GM12801 (cell line): ENCODE data around the gene DRD4.

Experiments
- CTCF ChIP-seq: IDR thresholded peaks from one replicate; pipeline ENCODE4 v1.5.1; 2011; ENCODE audit warnings: control low read depth; ENCODE audit not compliant: insufficient read length; ENCODE audit errors: extremely low read depth

Gene DRD4

DNA sequence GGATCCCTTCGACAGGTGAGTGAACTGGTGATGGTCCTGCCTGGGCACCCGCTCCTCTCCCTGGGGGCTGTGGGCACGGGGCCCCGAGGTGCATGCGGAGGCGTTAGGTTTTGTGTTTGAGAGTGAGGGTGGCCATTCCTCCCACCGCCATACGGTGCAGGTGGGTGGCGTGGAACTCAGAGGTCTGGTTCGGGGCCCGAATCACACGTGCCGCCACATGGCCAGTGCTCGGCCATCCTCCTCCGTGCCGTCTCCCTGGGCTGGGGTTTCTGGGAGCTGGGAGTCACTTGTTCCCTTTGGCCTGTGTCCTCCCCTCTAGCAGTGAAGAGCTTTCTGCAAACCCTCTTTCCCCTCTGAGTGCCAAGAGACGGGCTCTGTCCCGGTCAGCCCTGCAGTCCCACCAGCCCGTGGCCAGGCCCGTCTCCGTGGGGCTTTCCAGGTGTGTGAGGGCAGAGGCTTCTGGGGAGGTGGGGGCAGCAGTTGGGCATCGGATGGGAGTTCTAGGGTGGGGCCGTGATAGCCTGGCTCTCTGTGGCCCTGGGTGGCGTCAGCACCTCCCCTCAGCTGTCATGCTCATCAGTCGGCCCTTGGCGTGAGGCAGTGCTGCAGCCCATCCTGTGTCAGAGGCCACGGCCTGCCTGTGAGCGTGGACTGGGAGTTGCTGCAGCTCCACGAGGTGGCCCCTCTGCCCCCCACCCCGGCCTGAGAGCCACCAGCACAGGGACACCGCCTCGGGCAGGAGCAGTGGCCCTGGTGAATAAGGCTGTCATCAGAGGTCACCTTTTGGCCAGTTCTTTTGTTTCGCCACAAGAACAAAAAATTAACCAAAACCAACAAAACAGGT, 31.6 kb upstream of the DRD4 start:
- TF ChIP-seq CTCF, result no peak

- TF ChIP-seq CTCF, result no peak
Observed at GRCh38 chr11:606245-606644, 30.8 kb upstream of the DRD4 start.

DNA sequence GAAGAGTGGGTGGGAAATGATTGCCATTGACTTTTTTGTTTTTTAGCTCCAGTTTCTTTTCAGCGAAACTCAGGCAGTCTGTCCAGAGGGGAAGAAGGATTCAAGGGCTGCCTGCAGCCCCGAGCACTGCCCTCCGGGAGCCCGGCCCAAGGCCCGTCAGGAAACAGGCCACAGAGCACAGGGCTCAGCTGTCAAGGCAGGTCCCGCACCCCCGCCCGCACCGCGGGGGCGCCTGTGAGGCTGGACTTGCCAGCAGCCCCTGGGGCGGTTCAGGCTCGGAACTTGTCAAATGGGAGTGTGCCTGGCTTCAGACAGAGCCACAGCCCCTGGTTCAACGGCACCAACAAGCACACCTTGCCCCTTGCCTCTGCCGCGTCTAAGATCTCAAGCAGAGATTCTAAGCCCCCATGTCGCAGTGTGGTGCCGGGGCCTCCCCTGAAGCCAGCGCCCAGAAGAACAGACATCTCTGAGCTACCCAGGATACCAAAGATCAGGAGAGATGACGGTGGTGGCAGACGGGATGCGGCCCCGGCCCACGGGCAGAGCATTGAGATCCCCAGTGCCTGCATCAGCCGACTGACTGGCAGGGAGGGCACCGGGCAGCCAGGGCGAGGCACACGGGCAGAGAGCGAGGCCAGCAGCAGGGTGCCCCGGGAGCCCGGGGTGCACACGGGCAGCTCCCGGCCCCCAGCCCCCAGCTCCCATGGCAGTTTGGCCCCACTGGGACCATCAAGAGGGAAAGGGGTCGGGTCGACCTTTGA, 29.9 kb upstream of the DRD4 start:
- TF ChIP-seq CTCF, result no peak

- TF ChIP-seq CTCF, result no peak
Observed at GRCh38 chr11:607971-608659, 29.0 kb upstream of the DRD4 start.

GRCh38 chr11:608791-609251, 28.2 kb upstream of the DRD4 start:
- no peak for TF ChIP-seq CTCF

- no peak for TF ChIP-seq CTCF
Observed at GRCh38 chr11:609341-609811, 27.7 kb upstream of the DRD4 start.
